ENCODE data around the gene KIF12. TPM values are rescaled to one million over a fixed set of nuclear protein-coding genes. Genes with fewer than 3 reads are reported as not detected.

KIF12 gene
- total and polyA plus RNA-seq, 2 of the 8 experiments (the other 6 are each of a cell fraction or from before 2014, with no cell fraction given): 2.9 to 3.9 TPM

GRCh38 chr9:114080773-114081440 lies 18.2 kb downstream of the KIF12 start (continued):
- TF ChIP-seq, protein P1, sequence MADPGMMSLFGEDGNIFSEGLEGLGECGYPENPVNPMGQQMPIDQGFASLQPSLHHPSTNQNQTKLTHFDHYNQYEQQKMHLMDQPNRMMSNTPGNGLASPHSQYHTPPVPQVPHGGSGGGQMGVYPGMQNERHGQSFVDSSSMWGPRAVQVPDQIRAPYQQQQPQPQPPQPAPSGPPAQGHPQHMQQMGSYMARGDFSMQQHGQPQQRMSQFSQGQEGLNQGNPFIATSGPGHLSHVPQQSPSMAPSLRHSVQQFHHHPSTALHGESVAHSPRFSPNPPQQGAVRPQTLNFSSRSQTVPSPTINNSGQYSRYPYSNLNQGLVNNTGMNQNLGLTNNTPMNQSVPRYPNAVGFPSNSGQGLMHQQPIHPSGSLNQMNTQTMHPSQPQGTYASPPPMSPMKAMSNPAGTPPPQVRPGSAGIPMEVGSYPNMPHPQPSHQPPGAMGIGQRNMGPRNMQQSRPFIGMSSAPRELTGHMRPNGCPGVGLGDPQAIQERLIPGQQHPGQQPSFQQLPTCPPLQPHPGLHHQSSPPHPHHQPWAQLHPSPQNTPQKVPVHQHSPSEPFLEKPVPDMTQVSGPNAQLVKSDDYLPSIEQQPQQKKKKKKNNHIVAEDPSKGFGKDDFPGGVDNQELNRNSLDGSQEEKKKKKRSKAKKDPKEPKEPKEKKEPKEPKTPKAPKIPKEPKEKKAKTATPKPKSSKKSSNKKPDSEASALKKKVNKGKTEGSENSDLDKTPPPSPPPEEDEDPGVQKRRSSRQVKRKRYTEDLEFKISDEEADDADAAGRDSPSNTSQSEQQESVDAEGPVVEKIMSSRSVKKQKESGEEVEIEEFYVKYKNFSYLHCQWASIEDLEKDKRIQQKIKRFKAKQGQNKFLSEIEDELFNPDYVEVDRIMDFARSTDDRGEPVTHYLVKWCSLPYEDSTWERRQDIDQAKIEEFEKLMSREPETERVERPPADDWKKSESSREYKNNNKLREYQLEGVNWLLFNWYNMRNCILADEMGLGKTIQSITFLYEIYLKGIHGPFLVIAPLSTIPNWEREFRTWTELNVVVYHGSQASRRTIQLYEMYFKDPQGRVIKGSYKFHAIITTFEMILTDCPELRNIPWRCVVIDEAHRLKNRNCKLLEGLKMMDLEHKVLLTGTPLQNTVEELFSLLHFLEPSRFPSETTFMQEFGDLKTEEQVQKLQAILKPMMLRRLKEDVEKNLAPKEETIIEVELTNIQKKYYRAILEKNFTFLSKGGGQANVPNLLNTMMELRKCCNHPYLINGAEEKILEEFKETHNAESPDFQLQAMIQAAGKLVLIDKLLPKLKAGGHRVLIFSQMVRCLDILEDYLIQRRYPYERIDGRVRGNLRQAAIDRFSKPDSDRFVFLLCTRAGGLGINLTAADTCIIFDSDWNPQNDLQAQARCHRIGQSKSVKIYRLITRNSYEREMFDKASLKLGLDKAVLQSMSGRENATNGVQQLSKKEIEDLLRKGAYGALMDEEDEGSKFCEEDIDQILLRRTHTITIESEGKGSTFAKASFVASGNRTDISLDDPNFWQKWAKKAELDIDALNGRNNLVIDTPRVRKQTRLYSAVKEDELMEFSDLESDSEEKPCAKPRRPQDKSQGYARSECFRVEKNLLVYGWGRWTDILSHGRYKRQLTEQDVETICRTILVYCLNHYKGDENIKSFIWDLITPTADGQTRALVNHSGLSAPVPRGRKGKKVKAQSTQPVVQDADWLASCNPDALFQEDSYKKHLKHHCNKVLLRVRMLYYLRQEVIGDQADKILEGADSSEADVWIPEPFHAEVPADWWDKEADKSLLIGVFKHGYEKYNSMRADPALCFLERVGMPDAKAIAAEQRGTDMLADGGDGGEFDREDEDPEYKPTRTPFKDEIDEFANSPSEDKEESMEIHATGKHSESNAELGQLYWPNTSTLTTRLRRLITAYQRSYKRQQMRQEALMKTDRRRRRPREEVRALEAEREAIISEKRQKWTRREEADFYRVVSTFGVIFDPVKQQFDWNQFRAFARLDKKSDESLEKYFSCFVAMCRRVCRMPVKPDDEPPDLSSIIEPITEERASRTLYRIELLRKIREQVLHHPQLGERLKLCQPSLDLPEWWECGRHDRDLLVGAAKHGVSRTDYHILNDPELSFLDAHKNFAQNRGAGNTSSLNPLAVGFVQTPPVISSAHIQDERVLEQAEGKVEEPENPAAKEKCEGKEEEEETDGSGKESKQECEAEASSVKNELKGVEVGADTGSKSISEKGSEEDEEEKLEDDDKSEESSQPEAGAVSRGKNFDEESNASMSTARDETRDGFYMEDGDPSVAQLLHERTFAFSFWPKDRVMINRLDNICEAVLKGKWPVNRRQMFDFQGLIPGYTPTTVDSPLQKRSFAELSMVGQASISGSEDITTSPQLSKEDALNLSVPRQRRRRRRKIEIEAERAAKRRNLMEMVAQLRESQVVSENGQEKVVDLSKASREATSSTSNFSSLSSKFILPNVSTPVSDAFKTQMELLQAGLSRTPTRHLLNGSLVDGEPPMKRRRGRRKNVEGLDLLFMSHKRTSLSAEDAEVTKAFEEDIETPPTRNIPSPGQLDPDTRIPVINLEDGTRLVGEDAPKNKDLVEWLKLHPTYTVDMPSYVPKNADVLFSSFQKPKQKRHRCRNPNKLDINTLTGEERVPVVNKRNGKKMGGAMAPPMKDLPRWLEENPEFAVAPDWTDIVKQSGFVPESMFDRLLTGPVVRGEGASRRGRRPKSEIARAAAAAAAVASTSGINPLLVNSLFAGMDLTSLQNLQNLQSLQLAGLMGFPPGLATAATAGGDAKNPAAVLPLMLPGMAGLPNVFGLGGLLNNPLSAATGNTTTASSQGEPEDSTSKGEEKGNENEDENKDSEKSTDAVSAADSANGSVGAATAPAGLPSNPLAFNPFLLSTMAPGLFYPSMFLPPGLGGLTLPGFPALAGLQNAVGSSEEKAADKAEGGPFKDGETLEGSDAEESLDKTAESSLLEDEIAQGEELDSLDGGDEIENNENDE (IDR thresholded peaks at IDR 0.05; ENCODE audit: insufficient replicate concordance, low read length): no peak
- no peak for TF ChIP-seq YY1 (IDR thresholded peaks at IDR 0.05; ENCODE audit: low read depth, low read length)
- TF ChIP-seq TEAD4 (IDR thresholded peaks at IDR 0.05; ENCODE audit: low read depth, low read length): no peak

Data from H1 (cell line).